K562 (cell line): ENCODE results near the gene ACTN1. TPM values are rescaled to one million over a fixed set of nuclear protein-coding genes. Genes with fewer than 3 reads are reported as not detected.

ENCODE experiments used
- ATAC-seq: fragments of 200-7000 bp; cut with Tn5 transposase; 3 replicates; pipeline ENCODE4 v1.9.1; 2020; ENCODE audit warnings: moderate library complexity
- BruUV-seq: library from RNA; stranded (reverse); fragments of 400-500 nt; replicated peaks from 2 replicates; lab custom pipeline; 2021; lab: Mats Ljungman, UMichigan
- CTCF ChIA-PET: fragments of 300-600 bp; formaldehyde crosslinking; extraction: SDS; loops from one replicate; lab custom pipeline; 2021; ENCODE audit warnings: low intra/inter-chr PET ratio; lab: Yijun Ruan, JAX
- POLR2A ChIA-PET: fragments of 300-600, 350-650 bp; sonication (Branson Sonifier 250); formaldehyde crosslinking; extraction: SDS; loops from one replicate; lab custom pipeline; 2021; ENCODE audit warnings: antibody characterized with exemption, inconsistent platforms; lab: Yijun Ruan, JAX
- DNase-seq, 4 experiments: peaks; one replicate each; pipeline versions ENCODE4 v3.0.0 to v3.0.0-alpha.2; 2011 to 2018; ENCODE audit warnings: low spot score in 3 of 4, mixed read lengths in 3 of 4; ENCODE audit errors: extremely low read depth in 1 of 4
- FAIRE-seq: peaks from 2 replicates; lab custom pipeline; 2011; peaks lifted over from hg19 to GRCh38; lab: Jason Lieb, UNC
- H2AFZ ChIP-seq: 2 replicates; pipeline ENCODE4 v1.6.0; 2011; ENCODE audit warnings: low read depth, low read length, control low read depth, inconsistent platforms
- H3K27ac ChIP-seq: fragments of 200-600 bp; 3 replicates; pipeline ENCODE4 v1.8.0; 2011; ENCODE audit warnings: low read depth, mild to moderate bottlenecking, control low read depth, inconsistent platforms, low read length, moderate library complexity, mixed read lengths; ENCODE audit errors: extremely low read depth
- H3K27me3 ChIP-seq, 2 experiments: fragments of 300-600 bp in 1 of 2; 2 replicates in 1 of 2; 3 replicates in 1 of 2; pipeline versions ENCODE4 v1.6.0 to v1.8.0; 2011; ENCODE audit warnings: inconsistent platforms in 2 of 2, low read length in 2 of 2, mild to moderate bottlenecking in 1 of 2, mixed read lengths in 1 of 2, moderate library complexity in 1 of 2; ENCODE audit not compliant: control insufficient read depth in 2 of 2, insufficient read depth in 2 of 2
- H3K36me3 ChIP-seq: fragments of 300-600 bp; 3 replicates; pipeline ENCODE4 v1.8.0; 2011; ENCODE audit warnings: mild to moderate bottlenecking, low read length, inconsistent platforms; ENCODE audit not compliant: control insufficient read depth, insufficient read depth
- H3K4me1 ChIP-seq, 2 experiments: fragments of 200-600 bp in 1 of 2; replicated peaks in 1 of 2; 2 replicates in 1 of 2; 3 replicates in 1 of 2; pipeline versions ENCODE4 v1.5.1 to v1.8.0; 2011; ENCODE audit warnings: inconsistent platforms in 2 of 2, low read length in 2 of 2, mild to moderate bottlenecking in 1 of 2, mixed read lengths in 1 of 2, moderate library complexity in 1 of 2; ENCODE audit not compliant: control insufficient read depth in 2 of 2, insufficient read depth in 2 of 2
- H3K4me2 ChIP-seq: 2 replicates; pipeline ENCODE4 v1.6.1; 2011; ENCODE audit warnings: low read length, control low read depth, inconsistent platforms, mixed read lengths; ENCODE audit not compliant: insufficient read depth
- H3K4me3 ChIP-seq: fragments of 200-600 bp; sonication (generic), shearing (Covaris generic); 2 replicates; pipeline ENCODE4 v1.5.1; 2016; ENCODE audit warnings: control low read depth, inconsistent platforms
- H3K79me2 ChIP-seq: fragments of 200-600 bp; 3 replicates; pipeline ENCODE4 v1.8.0; 2011; ENCODE audit warnings: low read length, inconsistent platforms; ENCODE audit not compliant: control insufficient read depth, insufficient read depth
- H3K9ac ChIP-seq, 2 experiments: 2 replicates each; pipeline versions ENCODE4 v1.6.0 to v1.6.1; 2011; ENCODE audit warnings: low read depth in 2 of 2, low read length in 2 of 2, control low read depth in 1 of 2, inconsistent platforms in 1 of 2, mild to moderate bottlenecking in 1 of 2, mixed read lengths in 1 of 2; ENCODE audit not compliant: insufficient read depth in 1 of 2
- H3K9me1 ChIP-seq: one replicate; pipeline ENCODE4 v1.6.0; 2011; ENCODE audit warnings: inconsistent platforms, mild to moderate bottlenecking, low read length, moderate library complexity; ENCODE audit not compliant: control insufficient read depth, insufficient read depth
- H3K9me3 ChIP-seq: replicated peaks from 2 replicates; pipeline ENCODE4 v1.5.1; 2011; ENCODE audit warnings: low read depth, low read length, inconsistent platforms; ENCODE audit not compliant: control insufficient read depth, insufficient read depth
- H4K20me1 ChIP-seq: replicated peaks from 2 replicates; pipeline ENCODE4 v1.6.1; 2011; ENCODE audit warnings: low read length, inconsistent platforms, mixed read lengths; ENCODE audit not compliant: control insufficient read depth, insufficient read depth
- ETV1 ChIP-seq: fragments of 450-650 bp; conservative IDR thresholded peaks from 2 replicates; pipeline ENCODE4 v1.6.1; 2016; ENCODE audit warnings: missing genetic modification characterization, control low read depth, low read depth, missing compliant biosample characterization
- KDM4B ChIP-seq, 2 experiments: fragments of 450-650 bp in 1 of 2; sonication (generic) in 1 of 2; IDR thresholded peaks; 2 replicates each; pipeline ENCODE4 v1.6.1; 2016 to 2017; ENCODE audit warnings: borderline replicate concordance in 2 of 2, antibody characterized with exemption in 1 of 2, low read depth in 1 of 2, mild to moderate bottlenecking in 1 of 2
- MTA1 ChIP-seq: fragments of 450-650 bp; IDR thresholded peaks from 2 replicates; pipeline ENCODE4 v1.6.1; 2017; ENCODE audit warnings: borderline replicate concordance
- NCOA6 ChIP-seq: fragments of 450-650 bp; IDR thresholded peaks from 2 replicates; pipeline ENCODE4 v1.6.1; 2017; ENCODE audit warnings: mild to moderate bottlenecking
- NFYB ChIP-seq: IDR thresholded peaks from 2 replicates; pipeline ENCODE4 v1.6.1; 2011; ENCODE audit warnings: mild to moderate bottlenecking, moderate library complexity; ENCODE audit not compliant: insufficient read length; ENCODE audit errors: extremely low read depth
- NONO ChIP-seq, 2 experiments: fragments of 200-400 bp in 1 of 2; fragments of 450-650 bp in 1 of 2; formaldehyde crosslinking in 1 of 2; IDR thresholded peaks; 2 replicates each; pipeline ENCODE4 v1.6.1; 2017; ENCODE audit warnings: low read depth in 2 of 2, mild to moderate bottlenecking in 2 of 2, moderate library complexity in 2 of 2, low read length in 1 of 2
- SIN3A ChIP-seq, 2 experiments: fragments of 150-350 bp in 1 of 2; IDR thresholded peaks; 2 replicates each; pipeline ENCODE4 v1.6.1; 2011 to 2016; ENCODE audit warnings: borderline replicate concordance in 2 of 2, low read depth in 2 of 2, low read length in 2 of 2, mild to moderate bottlenecking in 2 of 2, moderate library complexity in 2 of 2; ENCODE audit not compliant: control insufficient read depth in 1 of 2
- SREBF2 ChIP-seq: sonication (generic); formaldehyde crosslinking; IDR thresholded peaks from 2 replicates; pipeline ENCODE4 v1.4.0; 2020; ENCODE audit warnings: mild to moderate bottlenecking, missing genetic modification reagents
- U2AF1 ChIP-seq: fragments of 200-400 bp; formaldehyde crosslinking; optimal IDR thresholded peaks from 2 replicates; pipeline ENCODE3; 2017; ENCODE audit warnings: mild to moderate bottlenecking, low read depth, low read length, moderate library complexity
- ZKSCAN3 ChIP-seq: fragments of 250-450 bp; sonication (Bioruptor Pico); IDR thresholded peaks from 2 replicates; pipeline ENCODE4 v1.4.0; 2020
- ZKSCAN8 ChIP-seq: fragments of 200-800 bp; sonication (Bioruptor generic); IDR thresholded peaks from 2 replicates; pipeline ENCODE4 v1.6.1; 2016; ENCODE audit warnings: missing genetic modification characterization, missing compliant biosample characterization
- WGBS: fragments of 100-300 bp; shearing (Covaris generic); methylation state at CpG from one replicate; pipeline ENCODE4 v1.1.6; 2016; ENCODE audit warnings: low coverage, mixed read lengths; ENCODE audit not compliant: insufficient coverage; ENCODE audit errors: missing lambda C conversion rate; 5-methylcytosine and 5-hydroxymethylcytosine counted together
- in situ Hi-C: fragments of 300-500 bp; cut with MboI; formaldehyde crosslinking; loops from 4 replicates; pipeline ENCODE4 v1.15.0; 2018; ENCODE audit warnings: inconsistent platforms, mixed read lengths
- intact Hi-C: fragments of 100-400 bp; cut with micrococcal nuclease; formaldehyde crosslinking; loops from 2 replicates; pipeline ENCODE4 v1.14.2; 2022
- polyA plus RNA-seq, 8 experiments: library from polyadenylated mRNA; depleted of rRNA in 4 of 8; stranded (reverse) in 5 of 8; unstranded in 3 of 8; fragments of >200 nt; fragmentation: Nextera tagmentation in 2 of 8; fragmentation: Illumina TruSeq in 1 of 8; extraction: Ambion mirVana in 2 of 8; extraction: Trizol in 1 of 8; gene quantifications; 2 replicates each; pipeline versions ENCODE4 v1.2.1 to v1.2.3, GENCODE V29; 2011 to 2014; ENCODE audit warnings: inconsistent platforms in 1 of 8, missing spikeins in 1 of 8
- total RNA-seq, 7 experiments: library from RNA; depleted of rRNA in 6 of 7; stranded (reverse); fragments of >200 nt in 6 of 7; fragmentation: Illumina TruSeq in 2 of 7; extraction: Trizol in 2 of 7; gene quantifications; 2 replicates each; pipeline versions ENCODE4 v1.2.1 to v1.2.3, GENCODE V29; 2011 to 2021; ENCODE audit warnings: low replicate concordance in 1 of 7
- TF ChIP-seq, protein P1 (sequence below): fragments of 250-450 bp; sonication (Bioruptor Pico); IDR thresholded peaks from 2 replicates; pipeline ENCODE4 v1.5.1; 2021; ENCODE audit warnings: mild to moderate bottlenecking
- TF ChIP-seq, protein P2 (sequence below): sonication (generic); IDR thresholded peaks from 2 replicates; pipeline ENCODE4 v1.6.1; 2016
- TF ChIP-seq, protein P3 (sequence below): fragments of 200-800 bp; sonication (Bioruptor generic); IDR thresholded peaks from 2 replicates; pipeline ENCODE4 v1.6.1; 2016; ENCODE audit warnings: missing genetic modification characterization, missing compliant biosample characterization

ACTN1 gene
- total and polyA plus RNA-seq, 9 of the 15 experiments (the other 6 are each of a cell fraction or from before 2014, with no cell fraction given) = 2.2 to 67.7 (median 34.5) TPM

DNA sequence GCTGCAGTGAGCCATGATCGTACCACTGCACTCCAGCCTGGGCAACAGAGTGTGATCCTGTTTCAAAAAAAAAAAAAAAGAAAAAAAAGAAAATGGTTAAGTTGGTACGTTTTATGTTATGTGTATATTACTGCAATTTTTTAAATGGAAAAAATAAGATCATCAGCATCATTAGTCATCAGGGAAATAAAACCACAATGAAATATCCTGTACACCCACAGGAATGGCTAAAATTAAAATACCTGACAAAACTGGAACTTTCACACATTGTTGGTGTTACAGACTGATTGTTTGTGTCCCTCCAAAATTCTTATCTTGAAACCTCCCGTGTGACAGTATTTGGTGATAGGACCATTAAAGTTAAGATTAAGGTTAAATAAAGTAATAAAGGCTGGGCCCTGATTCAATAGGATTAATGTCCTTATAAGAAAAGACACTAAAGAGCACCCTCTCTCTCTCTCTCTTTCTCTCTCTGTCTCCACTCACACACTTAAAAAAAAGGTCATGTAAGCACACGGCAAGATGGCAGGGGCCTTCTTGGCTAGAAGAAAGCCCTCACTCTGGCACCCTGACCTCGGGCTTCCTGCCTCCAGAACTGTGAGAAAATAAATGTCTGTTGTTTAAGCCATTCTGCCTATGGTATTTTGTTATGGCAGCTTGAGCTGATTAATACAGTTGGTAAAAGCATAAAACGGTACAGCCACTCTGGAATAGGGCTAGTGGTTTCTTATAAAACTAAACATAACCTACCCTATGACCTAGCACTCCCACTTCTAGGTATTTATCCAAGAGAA is 137.9 kb downstream of the ACTN1 start:
- Histone ChIP-seq H3K36me3 (no peaks in the 10 kb centered on the region), H3K79me2 (no peaks in the 10 kb centered on the region), H3K9me3 (0 out of 2 replicates have a peak, but pooled peaks cover 1% of the 10 kb centered on the region), H3K27ac (no peak overlapping the region), H3K9me1 (no peaks in the 10 kb centered on the region), H3K4me1 (no peaks in the 10 kb centered on the region), H3K27me3 (no peaks in the 10 kb centered on the region; a peak in 1 of 5 replicates), H2AFZ (no peak overlapping the region), H3K4me2 (no peak overlapping the region), H3K4me3 (no peak overlapping the region), H3K9ac (no peak overlapping the region), H4K20me1 (no peaks in the 10 kb centered on the region)
- DNase-seq (no peak), ATAC-seq (no peak), FAIRE-seq (no peak)
- intact Hi-C loops (no loop called here), in situ Hi-C loops (no loop called here)
- POLR2A ChIA-PET = no interaction called here
- CTCF ChIA-PET = no interaction called here
- BruUV-seq = no TSS peak
- WGBS = 10% methylated on average over 5 of the region's 6 CpGs
- no peak for TF ChIP-seq NONO (IDR thresholded peaks at IDR 0.05; ENCODE audit: low read depth in 2 of 2, low read length in 1 of 2)
- TF ChIP-seq ZKSCAN8 (CRISPR knock-in tag) = no peak
- no peak for TF ChIP-seq ZKSCAN3
- TF ChIP-seq, protein P1, sequence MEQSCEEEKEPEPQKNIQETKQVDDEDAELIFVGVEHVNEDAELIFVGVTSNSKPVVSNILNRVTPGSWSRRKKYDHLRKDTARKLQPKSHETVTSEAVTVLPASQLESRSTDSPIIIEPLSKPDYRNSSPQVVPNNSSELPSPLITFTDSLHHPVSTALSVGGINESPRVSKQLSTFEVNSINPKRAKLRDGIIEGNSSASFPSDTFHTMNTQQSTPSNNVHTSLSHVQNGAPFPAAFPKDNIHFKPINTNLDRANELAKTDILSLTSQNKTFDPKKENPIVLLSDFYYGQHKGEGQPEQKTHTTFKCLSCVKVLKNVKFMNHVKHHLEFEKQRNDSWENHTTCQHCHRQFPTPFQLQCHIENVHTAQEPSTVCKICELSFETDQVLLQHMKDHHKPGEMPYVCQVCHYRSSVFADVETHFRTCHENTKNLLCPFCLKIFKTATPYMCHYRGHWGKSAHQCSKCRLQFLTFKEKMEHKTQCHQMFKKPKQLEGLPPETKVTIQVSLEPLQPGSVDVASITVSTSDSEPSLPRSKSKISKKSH (CRISPR knock-in tag) = no peak
- no peak for TF ChIP-seq MTA1
- TF ChIP-seq KDM4B (IDR thresholded peaks at IDR 0.05; ENCODE audit: borderline replicate concordance in 2 of 2, low read depth in 1 of 2) = no peak
- no peak for TF ChIP-seq SREBF2
- TF ChIP-seq ETV1 (tag) = no peak
- TF ChIP-seq NFYB = no peak
- TF ChIP-seq NCOA6 = no peak
- TF ChIP-seq, protein P2, sequence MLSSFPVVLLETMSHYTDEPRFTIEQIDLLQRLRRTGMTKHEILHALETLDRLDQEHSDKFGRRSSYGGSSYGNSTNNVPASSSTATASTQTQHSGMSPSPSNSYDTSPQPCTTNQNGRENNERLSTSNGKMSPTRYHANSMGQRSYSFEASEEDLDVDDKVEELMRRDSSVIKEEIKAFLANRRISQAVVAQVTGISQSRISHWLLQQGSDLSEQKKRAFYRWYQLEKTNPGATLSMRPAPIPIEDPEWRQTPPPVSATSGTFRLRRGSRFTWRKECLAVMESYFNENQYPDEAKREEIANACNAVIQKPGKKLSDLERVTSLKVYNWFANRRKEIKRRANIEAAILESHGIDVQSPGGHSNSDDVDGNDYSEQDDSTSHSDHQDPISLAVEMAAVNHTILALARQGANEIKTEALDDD = no peak
- no peak for TF ChIP-seq U2AF1
- TF ChIP-seq SIN3A (IDR thresholded peaks at IDR 0.05; ENCODE audit: borderline replicate concordance in 2 of 2, control insufficient read depth in 1 of 2, low read depth in 2 of 2, low read length in 2 of 2) = no peak
- TF ChIP-seq, protein P3, sequence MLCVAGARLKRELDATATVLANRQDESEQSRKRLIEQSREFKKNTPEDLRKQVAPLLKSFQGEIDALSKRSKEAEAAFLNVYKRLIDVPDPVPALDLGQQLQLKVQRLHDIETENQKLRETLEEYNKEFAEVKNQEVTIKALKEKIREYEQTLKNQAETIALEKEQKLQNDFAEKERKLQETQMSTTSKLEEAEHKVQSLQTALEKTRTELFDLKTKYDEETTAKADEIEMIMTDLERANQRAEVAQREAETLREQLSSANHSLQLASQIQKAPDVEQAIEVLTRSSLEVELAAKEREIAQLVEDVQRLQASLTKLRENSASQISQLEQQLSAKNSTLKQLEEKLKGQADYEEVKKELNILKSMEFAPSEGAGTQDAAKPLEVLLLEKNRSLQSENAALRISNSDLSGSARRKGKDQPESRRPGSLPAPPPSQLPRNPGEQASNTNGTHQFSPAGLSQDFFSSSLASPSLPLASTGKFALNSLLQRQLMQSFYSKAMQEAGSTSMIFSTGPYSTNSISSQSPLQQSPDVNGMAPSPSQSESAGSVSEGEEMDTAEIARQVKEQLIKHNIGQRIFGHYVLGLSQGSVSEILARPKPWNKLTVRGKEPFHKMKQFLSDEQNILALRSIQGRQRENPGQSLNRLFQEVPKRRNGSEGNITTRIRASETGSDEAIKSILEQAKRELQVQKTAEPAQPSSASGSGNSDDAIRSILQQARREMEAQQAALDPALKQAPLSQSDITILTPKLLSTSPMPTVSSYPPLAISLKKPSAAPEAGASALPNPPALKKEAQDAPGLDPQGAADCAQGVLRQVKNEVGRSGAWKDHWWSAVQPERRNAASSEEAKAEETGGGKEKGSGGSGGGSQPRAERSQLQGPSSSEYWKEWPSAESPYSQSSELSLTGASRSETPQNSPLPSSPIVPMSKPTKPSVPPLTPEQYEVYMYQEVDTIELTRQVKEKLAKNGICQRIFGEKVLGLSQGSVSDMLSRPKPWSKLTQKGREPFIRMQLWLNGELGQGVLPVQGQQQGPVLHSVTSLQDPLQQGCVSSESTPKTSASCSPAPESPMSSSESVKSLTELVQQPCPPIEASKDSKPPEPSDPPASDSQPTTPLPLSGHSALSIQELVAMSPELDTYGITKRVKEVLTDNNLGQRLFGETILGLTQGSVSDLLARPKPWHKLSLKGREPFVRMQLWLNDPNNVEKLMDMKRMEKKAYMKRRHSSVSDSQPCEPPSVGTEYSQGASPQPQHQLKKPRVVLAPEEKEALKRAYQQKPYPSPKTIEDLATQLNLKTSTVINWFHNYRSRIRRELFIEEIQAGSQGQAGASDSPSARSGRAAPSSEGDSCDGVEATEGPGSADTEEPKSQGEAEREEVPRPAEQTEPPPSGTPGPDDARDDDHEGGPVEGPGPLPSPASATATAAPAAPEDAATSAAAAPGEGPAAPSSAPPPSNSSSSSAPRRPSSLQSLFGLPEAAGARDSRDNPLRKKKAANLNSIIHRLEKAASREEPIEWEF = no peak
